Mesangial cell (primary cell): ENCODE data around the gene MIP. TPM values are rescaled to one million over a fixed set of nuclear protein-coding genes. Genes with fewer than 3 reads are reported as not detected.

Experiments used
- total RNA-seq: library from RNA; depleted of rRNA; stranded (reverse); fragments of >200 nt; gene quantifications from 2 replicates; pipeline ENCODE4 v1.2.3, GENCODE V29; 2015

Gene MIP
- total RNA-seq: 0.98 TPM in 1 of 2 replicates, not detected in the other

DNA sequence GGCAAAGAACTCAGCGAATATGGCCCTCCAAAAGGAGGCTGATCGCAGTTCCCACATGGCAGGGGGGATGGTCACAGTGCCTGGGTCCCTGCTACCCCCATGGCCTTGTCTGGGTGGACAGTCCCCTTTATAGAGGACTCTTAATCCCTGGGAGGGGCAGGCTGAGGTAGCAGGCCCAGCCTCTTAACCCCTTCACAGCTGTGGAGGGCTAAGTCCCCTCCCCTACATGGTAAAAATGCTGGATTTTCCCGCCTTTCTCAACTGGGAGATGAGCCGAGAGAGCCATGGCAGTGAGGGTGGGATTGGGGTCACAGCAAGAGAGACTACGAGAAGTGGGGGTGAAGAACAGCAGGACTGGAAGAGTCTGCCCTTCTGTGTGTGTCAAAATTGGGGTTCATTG lies at the start of gene MIP:
Gene MIP (minus strand): TSS at position 101 of the 400 bp plus-strand sequence. CDS start 44 bp downstream, at position 57.

DNA sequence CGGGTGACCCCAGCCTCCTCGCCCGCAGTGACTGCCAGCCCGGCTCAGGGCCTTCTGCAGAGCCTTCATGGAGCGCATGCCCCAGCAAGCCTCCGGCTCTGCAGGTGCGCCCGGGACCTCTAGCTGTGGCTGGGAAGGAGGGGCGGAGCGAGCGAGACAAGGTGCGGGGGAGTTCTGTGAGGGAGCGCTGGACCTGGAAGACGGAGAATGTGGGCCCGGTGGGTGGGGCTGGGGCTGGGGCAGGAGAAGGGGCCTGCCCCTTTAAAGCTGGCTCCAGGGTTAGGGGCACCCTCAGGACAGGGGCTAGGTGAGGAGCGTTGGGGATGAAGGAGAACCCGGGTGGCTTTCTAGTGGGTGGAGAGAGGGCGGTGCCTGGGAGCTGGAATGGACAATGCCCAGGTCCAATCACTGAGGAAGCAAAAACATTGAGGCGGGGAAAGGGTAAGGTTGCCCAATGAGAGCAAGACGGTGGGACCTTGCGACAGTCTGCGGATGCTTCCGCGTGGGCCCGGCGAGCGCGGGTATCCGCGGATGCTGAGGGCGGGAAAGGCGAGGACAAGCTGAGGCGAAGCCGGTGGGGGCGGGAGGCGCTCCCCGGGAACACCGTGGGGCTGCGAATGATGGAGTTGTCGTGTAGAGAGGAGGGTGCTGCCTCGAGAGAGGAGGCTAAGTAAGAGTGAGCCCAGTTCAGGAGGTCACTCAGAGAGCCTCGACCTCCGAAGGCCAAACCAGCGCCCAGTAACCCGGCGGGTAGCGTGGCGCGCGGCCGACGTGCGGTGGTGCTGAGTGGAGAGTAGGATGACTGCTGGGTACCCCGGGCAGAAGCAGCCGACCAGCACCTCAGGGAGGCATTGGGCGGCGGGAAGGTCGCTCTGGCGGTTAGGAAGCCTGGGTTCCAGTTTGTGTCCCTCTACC lies 33.8 kb upstream of the MIP start, which contains the start of gene GLS2:
Gene GLS2 (minus strand): TSS at position 121 of the 915 bp plus-strand sequence. CDS start 43 bp downstream, at position 78.

DNA sequence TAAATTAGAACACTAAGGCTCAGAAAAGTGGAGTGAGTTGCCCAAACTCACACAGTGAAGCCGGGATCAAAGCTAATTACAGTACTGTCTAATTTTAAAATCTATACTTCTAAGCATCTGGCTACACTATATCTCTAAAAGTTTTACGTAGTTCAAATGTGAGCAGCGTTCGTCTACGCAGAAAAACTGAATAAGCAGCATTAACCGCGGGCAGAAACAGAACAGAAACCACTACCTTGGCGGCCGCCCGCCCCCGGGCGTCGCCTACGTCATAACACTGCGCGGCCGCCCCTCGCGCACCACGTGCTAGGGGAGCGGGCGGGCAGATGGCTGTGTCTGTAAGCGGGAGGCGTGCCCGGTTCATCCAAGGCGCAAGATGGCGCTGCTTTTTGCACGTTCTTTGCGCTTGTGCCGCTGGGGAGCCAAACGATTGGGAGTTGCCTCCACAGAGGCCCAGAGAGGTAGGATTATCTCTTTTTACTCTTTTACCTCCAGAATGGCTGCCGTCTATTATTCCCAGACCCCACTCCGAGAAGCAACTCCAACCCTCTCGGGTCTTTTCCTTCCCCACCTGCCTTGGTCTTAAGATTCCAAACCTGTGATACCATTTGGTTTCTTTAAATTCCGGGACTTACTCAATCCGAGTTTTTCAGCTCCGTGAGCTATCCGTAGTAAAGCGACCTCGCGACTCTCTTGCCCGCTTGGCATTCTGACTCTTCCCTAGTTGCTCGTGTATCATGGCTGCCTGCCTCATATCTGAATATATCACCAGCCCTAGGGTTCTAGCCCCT lies 14.0 kb upstream of the MIP start, which contains the start of gene SPRYD4:
Gene SPRYD4 (plus strand): TSS at position 363 of the 791 bp plus-strand sequence. CDS start 14 bp downstream, at position 377.

DNA sequence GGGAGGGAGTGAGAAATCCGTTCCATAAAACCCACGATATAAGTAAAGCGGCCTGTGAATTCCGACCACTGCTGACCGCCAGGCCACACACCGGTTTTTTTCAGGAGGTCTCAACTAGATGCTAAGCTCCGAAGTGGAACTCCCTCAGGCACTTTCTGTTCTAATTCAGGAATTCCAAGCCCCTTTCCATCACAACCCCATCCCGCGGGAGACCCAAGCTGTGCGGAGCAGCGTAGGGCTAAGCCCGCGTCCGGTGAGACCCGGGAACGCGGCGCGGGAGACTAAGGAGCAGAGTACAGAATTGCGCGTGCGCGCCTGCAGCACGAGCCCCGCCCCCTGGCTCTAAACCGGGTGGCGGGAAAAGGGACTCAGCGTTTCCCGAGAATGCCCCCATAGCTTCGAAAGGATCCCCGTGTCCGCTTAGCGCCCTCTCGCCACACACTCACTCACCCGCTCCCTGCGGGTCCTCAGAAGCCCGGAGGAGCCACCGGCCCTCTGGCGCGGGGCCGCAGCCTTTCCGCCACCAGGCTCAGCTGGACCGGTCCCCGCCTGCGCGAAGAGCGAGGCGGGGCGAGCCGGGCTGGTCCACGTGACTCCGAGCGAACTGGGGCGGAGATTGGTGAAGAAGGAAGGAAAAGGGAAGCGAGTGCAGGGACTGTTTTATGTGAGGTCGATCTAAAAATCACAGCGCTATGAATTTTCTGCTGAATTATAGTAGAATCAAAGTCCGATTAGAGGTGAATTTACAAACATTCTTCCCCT lies 5.4 kb downstream of the MIP start, which contains the start of gene TIMELESS:
Gene TIMELESS (minus strand): TSS at position 567 of the 762 bp plus-strand sequence. CDS start 15,256 bp downstream, outside the sequence.

Other genes starting within 250 kb of the MIP start
- gene RNF41, start 232.7 kb downstream of the MIP start, total RNA-seq: 53.6 and 72.0 TPM in 2 replicates
- gene NABP2, start 230.3 kb downstream of the MIP start, total RNA-seq: 30.0 and 48.1 TPM in 2 replicates
- gene SLC39A5, start 224.6 kb downstream of the MIP start, total RNA-seq: not detected in 2 replicates
- gene ANKRD52, start 196.3 kb downstream of the MIP start, total RNA-seq: 42.3 and 54.6 TPM in 2 replicates
- 9.6 and 9.8 TPM in 2 replicates for gene COQ10A, start 187.7 kb downstream of the MIP start, total RNA-seq
- gene CS, start 154.3 kb downstream of the MIP start, total RNA-seq: 130 and 148 TPM in 2 replicates
- gene CNPY2, start 138.7 kb downstream of the MIP start, total RNA-seq: 75.3 and 76.6 TPM in 2 replicates
- gene PAN2, start 120.7 kb downstream of the MIP start, total RNA-seq: 15.6 and 21.6 TPM in 2 replicates
- gene IL23A, start 115.8 kb downstream of the MIP start, total RNA-seq: 1.1 and 1.5 TPM in 2 replicates
- gene STAT2, start 94.5 kb downstream of the MIP start, total RNA-seq: 53.4 and 121 TPM in 2 replicates
- gene APOF, start 91.8 kb downstream of the MIP start, total RNA-seq: not detected in 2 replicates
- 6.5 and 33.7 TPM in 2 replicates for gene TIMELESS, start 5.2 kb downstream of the MIP start, total RNA-seq
- gene SPRYD4, start 13.9 kb upstream of the MIP start, total RNA-seq: 1.5 and 1.6 TPM in 2 replicates
- 1.1 and 2.2 TPM in 2 replicates for gene GLS2, start 33.5 kb upstream of the MIP start, total RNA-seq
- gene RBMS2, start 67.2 kb upstream of the MIP start, total RNA-seq: 29.7 and 39.7 TPM in 2 replicates
- 55.1 and 79.5 TPM in 2 replicates for gene BAZ2A, start 175.7 kb upstream of the MIP start, total RNA-seq
- 366 and 495 TPM in 2 replicates for gene ATP5F1B, start 191.3 kb upstream of the MIP start, total RNA-seq
- 48.4 and 121 TPM in 2 replicates for gene PTGES3, start 233.6 kb upstream of the MIP start, total RNA-seq